Heart left ventricle (tissue), 13 donors: ENCODE results near the gene ADGRV1.

Experiments used
- POLR2A ChIP-seq, 2 donors: fragments of 450-650 bp; IDR thresholded peaks; one replicate each; pipeline ENCODE4 v1.6.1; 2017; ENCODE audit warnings: antibody characterized with exemption in 2 of 2, mild to moderate bottlenecking in 2 of 2, moderate library complexity in 2 of 2
- TF ChIP-seq, protein P1 (sequence below), 12 donors: fragments of 200-600 bp; sonication (generic) in 4 of 12; IDR thresholded peaks; one replicate each; pipeline versions ENCODE4 v1.5.0 to v1.8.0; 2018 to 2022; ENCODE audit warnings: antibody characterized with exemption in 12 of 12, mild to moderate bottlenecking in 5 of 12
- donor health status: ischemic (EF 13 %, LVEDD 7.1; RV severe dilation, severe dysfunction).
- donor health status: DM: no; HTN: yes; CAD: no.
- donor health status: DM: no; HTN: no; CAD: no.
- donor health status: ischemic (EF 25% LVEDD 6.9; RV normal size, moderate dysfunction).
- donor health status: ischemic (EF 25% LVEDD 5.7; RV mildly dilated, moderate dysfunction).
- donor health status: ischemic (EF 35%, LVEDD 5.7; RV mildly dilated, moderate dysfunction).
- donor health status: nonischemic (EF 11% LVEDD 7.7; RV severe dilation, severe dysfunction).
- donor health status: DM: yes; HTN: yes; CAD: no.
- donor health status: PGD.
- donor health status: ischemic (EF 29% LVEDD 5.4; RV normal size, mild dysfunction).
- donor health status: nonischemic (EF 23%, LVEDD 6.1; RV moderate dilation, normal function).

DNA sequence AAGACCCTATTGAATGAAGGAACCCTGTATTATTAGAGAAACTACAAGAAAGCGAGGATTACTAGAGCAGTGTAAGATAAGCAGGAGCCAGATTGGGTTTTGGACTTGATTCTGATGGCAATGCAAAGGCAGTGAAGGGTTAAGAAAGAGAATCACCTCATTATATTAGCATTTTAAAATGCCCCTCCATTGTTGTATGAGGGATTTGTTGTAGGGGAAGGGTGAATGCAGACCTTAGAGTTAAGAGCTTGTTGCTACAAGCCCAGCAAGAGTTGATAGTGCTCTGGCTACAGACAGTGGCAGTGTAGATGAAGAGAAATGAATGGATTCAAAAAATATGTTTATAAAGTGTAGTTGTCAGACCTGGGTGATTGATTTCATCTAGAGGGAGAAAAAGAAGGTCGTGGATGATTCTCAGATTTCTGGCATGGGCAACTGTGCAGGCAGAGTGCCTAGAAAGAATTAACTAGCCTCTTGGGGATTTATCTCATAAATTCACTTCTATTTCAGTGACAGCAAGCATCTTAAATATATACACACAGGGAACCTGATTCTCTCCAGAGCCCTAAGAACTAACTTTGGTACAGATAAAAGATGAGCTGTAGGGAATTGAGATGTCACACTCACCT is 479.7 kb downstream of the ADGRV1 start:
- TF ChIP-seq, protein P1, sequence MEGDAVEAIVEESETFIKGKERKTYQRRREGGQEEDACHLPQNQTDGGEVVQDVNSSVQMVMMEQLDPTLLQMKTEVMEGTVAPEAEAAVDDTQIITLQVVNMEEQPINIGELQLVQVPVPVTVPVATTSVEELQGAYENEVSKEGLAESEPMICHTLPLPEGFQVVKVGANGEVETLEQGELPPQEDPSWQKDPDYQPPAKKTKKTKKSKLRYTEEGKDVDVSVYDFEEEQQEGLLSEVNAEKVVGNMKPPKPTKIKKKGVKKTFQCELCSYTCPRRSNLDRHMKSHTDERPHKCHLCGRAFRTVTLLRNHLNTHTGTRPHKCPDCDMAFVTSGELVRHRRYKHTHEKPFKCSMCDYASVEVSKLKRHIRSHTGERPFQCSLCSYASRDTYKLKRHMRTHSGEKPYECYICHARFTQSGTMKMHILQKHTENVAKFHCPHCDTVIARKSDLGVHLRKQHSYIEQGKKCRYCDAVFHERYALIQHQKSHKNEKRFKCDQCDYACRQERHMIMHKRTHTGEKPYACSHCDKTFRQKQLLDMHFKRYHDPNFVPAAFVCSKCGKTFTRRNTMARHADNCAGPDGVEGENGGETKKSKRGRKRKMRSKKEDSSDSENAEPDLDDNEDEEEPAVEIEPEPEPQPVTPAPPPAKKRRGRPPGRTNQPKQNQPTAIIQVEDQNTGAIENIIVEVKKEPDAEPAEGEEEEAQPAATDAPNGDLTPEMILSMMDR (IDR thresholded peaks at IDR 0.05) = no peak
- no peak for TF ChIP-seq POLR2A (IDR thresholded peaks at IDR 0.05)
